Heart right ventricle (tissue), 16 donors: ENCODE measurements around the gene GAP43. TPM values are rescaled to one million over a fixed set of nuclear protein-coding genes. Genes with fewer than 3 reads are reported as not detected.

Source experiments
- ATAC-seq, 8 donors: fragments of 200-7000 bp; cut with Tn5 transposase; one replicate each; pipeline ENCODE4 v1.9.1; 2020; ENCODE audit warnings: mild to moderate bottlenecking in 8 of 8, moderate library complexity in 8 of 8, moderate number of reproducible peaks in 1 of 8
- DNase-seq, 2 donors: peaks; one replicate each; pipeline ENCODE4 v3.0.0-alpha.2; 2020
- H3K27ac ChIP-seq, 10 donors: fragments of 200-600 bp; sonication (generic) in 2 of 10; one replicate each; pipeline versions ENCODE4 v1.5.0 to v1.8.0; 2020 to 2022; ENCODE audit warnings: mild to moderate bottlenecking in 3 of 10
- H3K27me3 ChIP-seq, 7 donors: fragments of 200-600 bp; one replicate each; pipeline ENCODE4 v1.8.0; 2021 to 2022; ENCODE audit warnings: mild to moderate bottlenecking in 2 of 7
- H3K36me3 ChIP-seq, 9 donors: fragments of 200-600 bp; sonication (generic) in 1 of 9; one replicate each; pipeline versions ENCODE4 v1.5.0 to v1.8.0; 2020 to 2022; ENCODE audit warnings: mild to moderate bottlenecking in 2 of 9
- H3K4me1 ChIP-seq, 9 donors: fragments of 200-600 bp; sonication (generic) in 1 of 9; one replicate each; pipeline versions ENCODE4 v1.5.0 to v1.8.0; 2020 to 2022; ENCODE audit warnings: mild to moderate bottlenecking in 4 of 9
- H3K4me3 ChIP-seq, 10 donors: fragments of 200-600 bp; sonication (generic) in 2 of 10; one replicate each; pipeline versions ENCODE4 v1.5.0 to v1.8.0; 2020 to 2022; ENCODE audit warnings: mild to moderate bottlenecking in 7 of 10, moderate library complexity in 2 of 10
- H3K9me3 ChIP-seq, 11 donors: fragments of 200-600 bp in 10 of 11; sonication (generic) in 2 of 11; one replicate each; pipeline versions ENCODE4 v1.5.0 to v1.8.0; 2013 to 2022; ENCODE audit warnings: mild to moderate bottlenecking in 2 of 11, control low read depth in 1 of 11, moderate library complexity in 1 of 11
- CTCF ChIP-seq, 9 donors: fragments of 200-600 bp; sonication (generic) in 2 of 9; IDR thresholded peaks; one replicate each; pipeline versions ENCODE4 v1.5.0 to v1.8.0; 2021 to 2022; ENCODE audit warnings: antibody characterized with exemption in 9 of 9, mild to moderate bottlenecking in 5 of 9, moderate library complexity in 1 of 9
- WGBS, 2 donors: extraction: QIAGEN DNeasy Blood & Tissue Kit; methylation state at CpG; one replicate each; pipeline ENCODE4 v1.1.7; 2013; ENCODE audit warnings: inconsistent platforms in 1 of 2; 5-methylcytosine and 5-hydroxymethylcytosine counted together
- intact Hi-C, 10 donors: fragments of 100-400 bp; cut with DNase I; formaldehyde crosslinking; loops; one replicate each; pipeline versions ENCODE4 v1.11.1 to v1.14.2; 2022
- polyA plus RNA-seq, 2 donors: library from polyadenylated mRNA; stranded (reverse); fragments of 200-250 nt; gene quantifications; one replicate each; pipeline ENCODE4 v1.2.3, GENCODE V29; 2013
- total RNA-seq, 10 donors: library from RNA; stranded (reverse); fragmentation: NEBNext Ultra II Directional in 3 of 10; extraction: Animal tissue kit (Norgen Biotek cat#: 25700) in 3 of 10; gene quantifications; one replicate each; pipeline versions ENCODE4 v1.2.1 to v1.2.4, GENCODE V29; 2021 to 2023
- donor health status: Arrhythmogenic right ventricular cardiomyopathy.
- donor health status: ischemic (EF 13 %, LVEDD 7.1; RV severe dilation, severe dysfunction).
- donor health status: healthy with polysubstance abuse.
- donor health status: DM: no; HTN: yes; CAD: no.
- donor health status: DM: no; HTN: no; CAD: no.
- donor health status: ischemic (EF 25% LVEDD 6.9; RV normal size, moderate dysfunction).
- donor health status: ischemic (EF 25% LVEDD 5.7; RV mildly dilated, moderate dysfunction).
- donor health status: healthy.
- donor health status: DM: yes; HTN: yes; CAD: no.
- donor health status: Ischemic cardiomyopathy.
- donor health status: ischemic (EF 35%, LVEDD 5.7; RV mildly dilated, moderate dysfunction).
- donor health status: nonischemic (EF 11% LVEDD 7.7; RV severe dilation, severe dysfunction).
- donor health status: DM: yes; HTN: yes; CAD: no.
- donor health status: PGD.
- donor health status: ischemic (EF 29% LVEDD 5.4; RV normal size, mild dysfunction).
- donor health status: nonischemic (EF 23%, LVEDD 6.1; RV moderate dilation, normal function).

The GAP43 gene
- total and polyA plus RNA-seq, 12 donors: 0.29 to 2.3 (median 0.83) TPM; not detected in 1

GRCh38 chr3:115624901-115625300, 1.6 kb downstream of the GAP43 start:
- DNase-seq: no peak
- peak overlapping the region in 1 of 10 donors; percentile 5 for H3K4me3 ChIP-seq
- 33 to 42% methylated on average over 5 of the region's 5 CpGs for WGBS, 2 donors
- H3K36me3 ChIP-seq: no peaks in the 10 kb centered on the region
- ATAC-seq: no peak
- TF ChIP-seq CTCF (IDR thresholded peaks at IDR 0.05): no peak
- H3K27ac ChIP-seq: no peak overlapping the region
- no peaks in the 10 kb centered on the region for H3K9me3 ChIP-seq
- intact Hi-C loops: no loop called here
- H3K4me1 ChIP-seq: peaks cover 0 to 11% (median 9%) of the 10 kb centered on the region in 9 donors
- peaks cover 0 to 53% (median 48%) of the 10 kb centered on the region in 7 donors for H3K27me3 ChIP-seq

GRCh38 chr3:115626006-115626409, 2.7 kb downstream of the GAP43 start:
- 34 to 35% methylated on average over 5 of the region's 5 CpGs for WGBS, 2 donors
- H3K9me3 ChIP-seq: no peaks in the 10 kb centered on the region
- DNase-seq (no peak), ATAC-seq (no peak)
- peaks cover 0 to 11% (median 9%) of the 10 kb centered on the region in 9 donors for H3K4me1 ChIP-seq
- no peak for TF ChIP-seq CTCF (IDR thresholded peaks at IDR 0.05)
- H3K27me3 ChIP-seq: peaks cover 0 to 53% (median 51%) of the 10 kb centered on the region in 7 donors
- intact Hi-C loops: no loop called here
- H3K36me3 ChIP-seq: no peaks in the 10 kb centered on the region
- H3K27ac ChIP-seq: no peak overlapping the region
- H3K4me3 ChIP-seq: no peak overlapping the region

GRCh38 chr3:115626721-115627120, 3.4 kb downstream of the GAP43 start:
- no peaks in the 10 kb centered on the region for H3K9me3 ChIP-seq
- no peak overlapping the region for H3K4me3 ChIP-seq
- intact Hi-C loops: no loop called here
- no peaks in the 10 kb centered on the region for H3K36me3 ChIP-seq
- no peak for TF ChIP-seq CTCF (IDR thresholded peaks at IDR 0.05)
- peaks cover 0 to 53% (median 51%) of the 10 kb centered on the region in 7 donors for H3K27me3 ChIP-seq
- no peak for DNase-seq
- no peak overlapping the region for H3K27ac ChIP-seq
- ATAC-seq: no peak
- H3K4me1 ChIP-seq: peaks cover 0 to 11% (median 9%) of the 10 kb centered on the region in 9 donors
- 35 to 37% methylated on average over 3 of the region's 3 CpGs for WGBS, 2 donors

GRCh38 chr3:115627180-115628074, 4.1 kb downstream of the GAP43 start:
- 61 to 62% methylated on average over 3 of the region's 3 CpGs for WGBS, 2 donors
- no peak overlapping the region for H3K27ac ChIP-seq
- no peaks in the 10 kb centered on the region for H3K36me3 ChIP-seq
- no peak for TF ChIP-seq CTCF (IDR thresholded peaks at IDR 0.05)
- no peaks in the 10 kb centered on the region for H3K9me3 ChIP-seq
- ATAC-seq: no peak
- no peak overlapping the region for H3K4me3 ChIP-seq
- H3K4me1 ChIP-seq: peaks cover 0 to 11% (median 9%) of the 10 kb centered on the region in 9 donors
- intact Hi-C loops: no loop called here
- H3K27me3 ChIP-seq: peaks cover 0 to 57% (median 51%) of the 10 kb centered on the region in 7 donors
- DNase-seq: no peak
